ENCODE measurements around the gene DEFB125. TPM values are rescaled to one million over a fixed set of nuclear protein-coding genes. Genes with fewer than 3 reads are reported as not detected.

Gene DEFB125
- total RNA-seq: not detected in 2 replicates

GRCh38 chr20:87401-87800 is at the start of gene DEFB125:
Gene DEFB125, plus strand, starts transcription at chr20:87672. Its CDS starts 38 bp downstream, at chr20:87710.

GRCh38 chr20:142290-142689 is 54.8 kb downstream of the DEFB125 start, which contains the start of gene DEFB126:
Gene DEFB126, plus strand, starts transcription at chr20:142590. Its CDS starts 39 bp downstream, at chr20:142629.

Other genes starting within 250 kb of the DEFB125 start
- gene DEFB126, start 54.9 kb downstream of the DEFB125 start, total RNA-seq: not detected in 2 replicates
- not detected in 2 replicates for gene DEFB127, start 69.8 kb downstream of the DEFB125 start, total RNA-seq
- gene DEFB128, start 102.0 kb downstream of the DEFB125 start, total RNA-seq: not detected in 2 replicates
- not detected in 2 replicates for gene DEFB129, start 139.6 kb downstream of the DEFB125 start, total RNA-seq
- not detected in 2 replicates for gene DEFB132, start 170.1 kb downstream of the DEFB125 start, total RNA-seq
- 3.4 and 3.5 TPM in 2 replicates for gene C20orf96, start 203.1 kb downstream of the DEFB125 start, total RNA-seq
- 16.1 and 18.6 TPM in 2 replicates for gene ZCCHC3, start 209.9 kb downstream of the DEFB125 start, total RNA-seq
- gene SOX12, start 237.9 kb downstream of the DEFB125 start, total RNA-seq: 4.0 and 4.9 TPM in 2 replicates

Measured in endothelial cell of coronary artery (primary cell).